Mucosa of descending colon (tissue), 3 donors: ENCODE measurements around the gene SCD5. TPM values are rescaled to one million over a fixed set of nuclear protein-coding genes. Genes with fewer than 3 reads are reported as not detected.

Experiments used
- ATAC-seq: fragments of 200-7000 bp; cut with Tn5 transposase; one replicate; pipeline ENCODE4 v1.9.1; 2020; ENCODE audit warnings: mild to moderate bottlenecking, moderate library complexity
- DNase-seq, 3 donors: peaks; one replicate each; pipeline ENCODE4 v3.0.0-alpha.2; 2020
- H3K36me3 ChIP-seq: fragments of 200-600 bp; one replicate; pipeline ENCODE4 v1.8.0; 2021; ENCODE audit warnings: low read depth, mild to moderate bottlenecking
- H3K4me1 ChIP-seq: fragments of 200-600 bp; one replicate; pipeline ENCODE4 v1.8.0; 2021; ENCODE audit warnings: low read depth, mild to moderate bottlenecking
- H3K4me3 ChIP-seq: fragments of 200-600 bp; one replicate; pipeline ENCODE4 v1.8.0; 2021; ENCODE audit warnings: mild to moderate bottlenecking
- H3K9me3 ChIP-seq: fragments of 200-600 bp; one replicate; pipeline ENCODE4 v1.8.0; 2021; ENCODE audit warnings: mild to moderate bottlenecking
- intact Hi-C, 2 donors: fragments of 100-400 bp; cut with DNase I in 1 of 2; cut with micrococcal nuclease in 1 of 2; formaldehyde crosslinking; loops; one replicate each; pipeline versions ENCODE4 v1.11.0 to v1.11.1; 2022; cut with DNase I, micrococcal nuclease
- total RNA-seq, 3 donors: library from RNA; stranded (reverse); fragmentation: NEBNext Ultra II Directional in 2 of 3; extraction: Animal tissue kit (Norgen Biotek cat#: 25700) in 2 of 3; gene quantifications; one replicate each; pipeline versions ENCODE4 v1.2.1 to v1.2.4, GENCODE V29; 2021 to 2023
- TF ChIP-seq, protein P1 (sequence below): fragments of 200-600 bp; IDR thresholded peaks from one replicate; pipeline ENCODE4 v1.8.0; 2022; ENCODE audit warnings: antibody characterized with exemption, mild to moderate bottlenecking
- donor health status: DM: no; HTN: no; CAD: no; lungs with moderate emphysema.
- donor health status: DM: no; HTN: no; CAD: no.
- donor health status: DM: no; HTN: yes; CAD: no.

SCD5 gene
- total RNA-seq, 3 donors from 2014 or later: 1.5 to 19.9 (median 2.8) TPM

DNA sequence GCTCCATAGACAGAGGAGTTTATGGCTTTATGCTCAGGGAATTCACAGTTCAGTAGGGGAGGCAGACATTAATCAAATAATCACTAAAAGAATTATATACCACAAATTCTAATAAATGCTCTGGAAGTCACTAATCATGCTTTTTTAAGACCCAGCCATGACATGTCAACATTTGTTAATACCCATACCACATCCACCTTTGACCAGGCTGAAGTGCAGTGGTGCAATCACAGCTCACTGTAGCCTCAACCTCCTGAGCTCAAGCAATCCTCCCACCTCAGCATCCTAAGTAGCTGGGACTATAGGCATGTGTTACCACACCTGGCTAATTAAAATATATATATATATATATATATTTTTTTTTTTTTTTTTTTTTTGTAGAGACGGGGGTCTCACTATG is 12.8 kb upstream of the SCD5 start:
- ATAC-seq (no peak), DNase-seq (no peak)
- TF ChIP-seq, protein P1, sequence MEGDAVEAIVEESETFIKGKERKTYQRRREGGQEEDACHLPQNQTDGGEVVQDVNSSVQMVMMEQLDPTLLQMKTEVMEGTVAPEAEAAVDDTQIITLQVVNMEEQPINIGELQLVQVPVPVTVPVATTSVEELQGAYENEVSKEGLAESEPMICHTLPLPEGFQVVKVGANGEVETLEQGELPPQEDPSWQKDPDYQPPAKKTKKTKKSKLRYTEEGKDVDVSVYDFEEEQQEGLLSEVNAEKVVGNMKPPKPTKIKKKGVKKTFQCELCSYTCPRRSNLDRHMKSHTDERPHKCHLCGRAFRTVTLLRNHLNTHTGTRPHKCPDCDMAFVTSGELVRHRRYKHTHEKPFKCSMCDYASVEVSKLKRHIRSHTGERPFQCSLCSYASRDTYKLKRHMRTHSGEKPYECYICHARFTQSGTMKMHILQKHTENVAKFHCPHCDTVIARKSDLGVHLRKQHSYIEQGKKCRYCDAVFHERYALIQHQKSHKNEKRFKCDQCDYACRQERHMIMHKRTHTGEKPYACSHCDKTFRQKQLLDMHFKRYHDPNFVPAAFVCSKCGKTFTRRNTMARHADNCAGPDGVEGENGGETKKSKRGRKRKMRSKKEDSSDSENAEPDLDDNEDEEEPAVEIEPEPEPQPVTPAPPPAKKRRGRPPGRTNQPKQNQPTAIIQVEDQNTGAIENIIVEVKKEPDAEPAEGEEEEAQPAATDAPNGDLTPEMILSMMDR: no peak
- Histone ChIP-seq H3K4me3 (no peak overlapping the region), H3K36me3 (no peaks in the 10 kb centered on the region), H3K4me1 (no peaks in the 10 kb centered on the region), H3K9me3 (no peaks in the 10 kb centered on the region)
- intact Hi-C loops: no loop called here

DNA sequence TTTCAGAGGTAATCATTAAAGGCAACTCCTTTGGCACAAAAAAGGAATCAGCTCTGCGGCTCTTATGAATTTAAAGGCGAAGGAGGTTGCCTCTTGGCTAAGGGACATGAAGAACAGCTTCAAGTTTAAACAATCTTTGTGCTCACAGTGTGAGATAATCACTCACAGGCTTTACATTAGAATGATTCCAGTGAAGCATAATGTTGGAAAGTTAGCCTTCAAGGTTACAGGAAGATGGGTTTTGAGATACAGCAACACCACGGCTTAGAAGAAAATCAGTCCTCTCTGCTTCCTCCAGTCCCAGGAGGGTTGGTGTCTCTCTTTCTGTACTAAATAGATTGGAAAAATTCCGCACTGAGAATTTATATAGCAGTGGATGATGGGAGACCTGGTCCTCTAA is 11.6 kb upstream of the SCD5 start:
- intact Hi-C loops: no loop called here
- DNase-seq (no peak), ATAC-seq (no peak)
- Histone ChIP-seq H3K9me3 (no peaks in the 10 kb centered on the region), H3K4me3 (no peak overlapping the region), H3K4me1 (no peaks in the 10 kb centered on the region), H3K36me3 (no peaks in the 10 kb centered on the region)
- TF ChIP-seq, protein P1: no peak

DNA sequence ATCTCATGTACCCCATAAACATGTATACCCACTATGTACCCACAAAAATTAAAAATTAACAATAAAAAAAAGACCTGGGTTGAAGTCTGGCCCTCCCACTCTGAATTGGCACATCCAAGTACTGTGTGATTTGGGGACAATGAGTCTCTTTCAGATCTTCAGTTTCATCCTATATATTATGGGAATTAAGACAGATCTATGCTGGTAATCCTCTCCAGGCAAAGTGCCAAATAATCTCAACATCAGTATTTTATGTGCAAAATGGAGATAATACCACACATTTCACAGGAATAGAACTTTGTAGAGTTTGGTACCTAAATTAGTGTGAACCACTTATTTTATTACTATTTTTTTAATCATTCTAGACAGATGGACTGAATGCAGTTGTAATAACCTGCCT is 11.0 kb upstream of the SCD5 start:
- DNase-seq (no peak), ATAC-seq (no peak)
- TF ChIP-seq, protein P1: no peak
- no peaks in the 10 kb centered on the region for H3K4me1 ChIP-seq
- intact Hi-C loops: no loop called here
- H3K4me3 ChIP-seq: no peak overlapping the region
- H3K36me3 ChIP-seq: no peaks in the 10 kb centered on the region
- H3K9me3 ChIP-seq: no peaks in the 10 kb centered on the region

DNA sequence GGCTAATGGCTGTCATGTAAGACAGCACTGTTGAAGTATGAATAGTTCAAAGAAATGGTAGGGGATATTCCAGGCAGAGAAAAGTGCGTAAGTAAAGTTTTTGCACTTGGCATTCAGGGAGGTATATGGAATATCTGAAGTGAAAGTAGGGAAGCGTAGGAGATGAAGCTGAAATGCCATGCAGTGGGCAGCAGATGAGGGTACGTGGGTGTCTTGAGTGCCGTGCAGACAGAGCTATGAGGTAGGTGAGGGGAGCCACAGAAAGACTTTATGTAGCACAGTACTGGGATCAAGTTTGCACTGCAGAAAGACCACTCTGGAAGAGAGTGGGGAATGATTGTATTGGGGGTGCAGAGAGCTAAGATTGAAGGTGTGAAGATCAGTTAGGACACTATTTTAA is 5.2 kb upstream of the SCD5 start:
- Histone ChIP-seq H3K36me3 (no peaks in the 10 kb centered on the region), H3K4me3 (no peak overlapping the region), H3K4me1 (peaks cover 8% of the 10 kb centered on the region), H3K9me3 (no peaks in the 10 kb centered on the region)
- intact Hi-C loops: no loop called here
- DNase-seq (no peak), ATAC-seq (no peak)
- TF ChIP-seq, protein P1: no peak

DNA sequence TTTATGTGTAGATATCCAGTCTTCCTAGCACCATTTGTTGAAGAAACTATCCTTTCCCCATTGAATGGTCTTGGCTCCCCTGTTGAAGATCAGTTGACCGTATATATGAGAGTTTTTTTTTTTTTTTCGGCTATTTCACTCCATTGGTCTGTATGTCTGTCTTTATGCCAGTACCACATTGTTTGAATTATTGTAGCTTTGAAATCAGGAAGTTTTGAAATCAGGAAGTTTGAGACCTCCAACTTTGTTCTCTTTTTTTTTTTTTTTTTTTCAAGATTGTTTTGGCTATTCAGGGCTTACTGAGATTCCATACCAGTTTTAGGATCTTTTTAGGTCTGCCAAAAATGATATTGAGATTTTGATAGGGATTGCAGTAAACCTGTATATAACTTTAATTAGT is 4.3 kb upstream of the SCD5 start:
- Histone ChIP-seq H3K36me3 (no peaks in the 10 kb centered on the region), H3K9me3 (no peaks in the 10 kb centered on the region), H3K4me1 (peaks cover 9% of the 10 kb centered on the region), H3K4me3 (no peak overlapping the region)
- ATAC-seq: no peak
- TF ChIP-seq, protein P1: no peak
- intact Hi-C loops: no loop called here
- DNase-seq: no peak

DNA sequence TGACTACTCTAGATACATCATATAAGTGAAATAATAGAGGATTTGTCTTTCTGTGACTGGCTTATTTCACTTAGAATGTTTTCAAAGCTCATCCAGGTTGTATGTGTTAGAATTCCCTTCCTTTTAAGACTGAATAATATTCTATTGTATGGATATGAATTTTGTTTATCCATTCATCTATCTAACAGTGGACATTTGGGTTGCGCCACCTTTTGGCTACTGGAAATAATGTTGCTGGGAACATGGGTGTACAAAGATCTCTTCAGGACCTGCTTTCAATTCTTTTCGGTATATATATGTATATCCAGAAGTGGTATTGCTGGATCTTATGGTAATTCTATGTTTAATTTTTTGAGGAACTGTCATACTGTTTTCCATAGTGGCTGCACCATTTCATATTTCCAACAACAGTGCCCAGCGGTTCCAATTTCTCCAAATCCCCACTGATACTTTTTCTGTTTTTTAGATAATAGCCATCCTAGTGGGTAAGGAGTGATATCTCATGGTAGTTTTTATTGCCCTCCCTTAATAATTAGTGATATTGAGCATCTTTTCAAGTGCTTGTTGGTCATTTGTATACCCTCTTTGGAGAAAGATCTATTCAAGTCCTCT is 3.4 kb upstream of the SCD5 start:
- Histone ChIP-seq H3K36me3 (no peaks in the 10 kb centered on the region), H3K4me3 (no peak overlapping the region), H3K9me3 (no peaks in the 10 kb centered on the region), H3K4me1 (peaks cover 14% of the 10 kb centered on the region)
- TF ChIP-seq, protein P1: no peak
- intact Hi-C loops: no loop called here
- peak in 1 of 3 donors; percentile 44 for DNase-seq
- ATAC-seq: no peak
